ENCODE measurements around the gene SPINK2.

SPINK2 gene

DNA sequence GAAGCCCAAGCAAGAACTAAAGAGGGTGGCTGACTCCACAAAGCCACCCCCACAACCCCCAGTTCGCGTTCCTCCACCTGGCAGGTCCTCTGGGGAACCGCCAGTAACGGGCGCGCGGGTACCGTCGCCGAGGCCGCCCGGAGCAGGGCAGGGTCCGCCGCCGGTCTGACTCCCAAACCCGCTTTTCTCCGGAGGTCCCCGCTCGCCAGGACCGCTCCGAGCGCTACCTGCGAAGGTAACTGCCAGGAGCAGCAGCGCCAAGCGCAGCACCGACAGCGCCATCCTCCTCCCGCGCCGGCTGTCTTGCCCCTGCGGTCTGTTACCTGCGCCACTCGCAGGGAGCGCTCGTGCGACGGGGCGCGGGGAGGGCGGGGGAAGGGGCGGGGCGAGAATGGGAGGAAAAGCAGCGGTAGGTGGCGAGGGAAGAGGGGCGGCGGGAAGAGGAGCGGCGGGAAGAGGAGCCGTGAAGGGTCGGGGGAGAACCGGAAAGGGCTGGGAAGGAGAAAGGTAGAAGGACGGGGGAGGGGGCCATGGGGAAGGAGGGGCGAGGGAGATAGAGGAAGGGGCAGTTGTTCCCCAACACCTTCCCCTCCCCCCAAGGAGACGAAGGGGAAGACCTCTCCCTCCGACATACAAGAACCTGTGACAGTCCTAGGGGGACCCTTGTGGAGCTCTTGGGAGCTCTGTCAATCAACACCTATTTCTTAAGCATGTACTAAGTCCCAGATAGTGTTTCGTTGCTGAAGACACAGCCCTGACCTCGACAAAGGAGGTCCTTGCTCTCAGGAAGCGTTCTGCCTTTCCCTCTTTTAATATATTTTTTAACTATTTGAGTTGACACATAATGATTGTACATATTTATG, at the start of gene SPINK2:
TSS of gene SPINK2 (minus strand) at position 321 of the 863 bp plus-strand sequence. CDS start at position 282, 39 bp downstream.
- no peaks in the 10 kb centered on the region for H3K27me3 Mint-ChIP-seq

GRCh38 chr4:56870946-56871345, 49.4 kb upstream of the SPINK2 start:
- Mint-ChIP-seq H3K4me1 (peaks cover 10% of the 10 kb centered on the region), H3K9me3 (no peaks in the 10 kb centered on the region), H3K27me3 (no peaks in the 10 kb centered on the region), H3K4me3 (no peak overlapping the region), H3K36me3 (no peaks in the 10 kb centered on the region), H3K27ac (no peak overlapping the region)

More for the DNA sequence above, at the start of gene SPINK2:
- Mint-ChIP-seq H3K4me3 (peak within 1 kb of the TSS; percentile 80), H3K4me1 (peaks cover 30% of the 10 kb centered on the region), H3K27ac (no peak within 1 kb of the TSS), H3K36me3 (no peaks in the 10 kb centered on the region), H3K9me3 (no peaks in the 10 kb centered on the region)

DNA sequence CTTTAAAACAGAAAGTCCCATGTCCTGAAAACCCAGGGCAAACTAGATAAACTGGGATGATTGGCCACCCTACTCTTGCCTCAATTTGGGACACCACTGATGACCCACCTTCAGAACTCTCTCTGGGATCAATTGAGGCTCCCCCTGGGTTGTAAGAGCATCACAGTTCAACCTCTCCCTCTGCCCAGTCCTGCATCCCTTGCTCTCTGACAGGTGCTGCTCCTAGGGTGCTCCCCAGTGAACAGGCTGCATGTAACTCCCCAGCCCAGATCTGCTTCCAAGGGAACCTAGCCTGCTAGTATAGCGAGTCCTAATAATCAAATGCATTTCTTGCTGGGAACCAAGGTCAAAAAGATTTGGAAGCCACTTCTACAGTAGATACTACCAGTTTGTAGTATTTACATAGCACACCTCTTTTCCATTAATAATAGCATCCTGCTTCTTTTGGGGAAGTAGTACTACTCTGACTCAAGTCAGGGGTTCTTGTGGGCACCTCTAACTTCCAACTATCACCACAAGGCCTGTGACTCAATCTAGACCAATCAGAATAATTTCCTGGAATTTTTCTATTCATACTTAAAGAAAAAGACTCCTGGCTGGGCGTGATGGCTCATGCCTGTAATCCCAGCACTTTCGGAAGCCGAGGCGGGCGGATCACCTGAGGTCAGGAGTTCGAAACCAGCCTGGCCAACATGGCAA, 42.1 kb upstream of the SPINK2 start:
- Mint-ChIP-seq H3K36me3 (no peaks in the 10 kb centered on the region), H3K4me3 (no peak overlapping the region), H3K4me1 (no peaks in the 10 kb centered on the region), H3K27ac (no peak overlapping the region), H3K9me3 (no peaks in the 10 kb centered on the region), H3K27me3 (no peaks in the 10 kb centered on the region)

- no peak overlapping the region for H3K27ac Mint-ChIP-seq
- H3K27me3 Mint-ChIP-seq, result no peaks in the 10 kb centered on the region
- no peaks in the 10 kb centered on the region for H3K36me3 Mint-ChIP-seq
- no peaks in the 10 kb centered on the region for H3K9me3 Mint-ChIP-seq
- no peak overlapping the region for H3K4me3 Mint-ChIP-seq
- H3K4me1 Mint-ChIP-seq, result no peaks in the 10 kb centered on the region
Observed at GRCh38 chr4:56861360-56861759, 39.9 kb upstream of the SPINK2 start.

GRCh38 chr4:56860781-56861180, 39.3 kb upstream of the SPINK2 start:
- no peaks in the 10 kb centered on the region for H3K9me3 Mint-ChIP-seq
- no peak overlapping the region for H3K27ac Mint-ChIP-seq
- no peak overlapping the region for H3K4me3 Mint-ChIP-seq
- no peaks in the 10 kb centered on the region for H3K4me1 Mint-ChIP-seq
- H3K27me3 Mint-ChIP-seq, result no peaks in the 10 kb centered on the region
- H3K36me3 Mint-ChIP-seq, result no peaks in the 10 kb centered on the region

- Mint-ChIP-seq H3K36me3 (no peaks in the 10 kb centered on the region), H3K9me3 (no peaks in the 10 kb centered on the region), H3K4me3 (no peak overlapping the region), H3K27ac (no peak overlapping the region), H3K4me1 (no peaks in the 10 kb centered on the region), H3K27me3 (no peaks in the 10 kb centered on the region)
Observed at GRCh38 chr4:56859841-56860240, 38.3 kb upstream of the SPINK2 start.

DNA sequence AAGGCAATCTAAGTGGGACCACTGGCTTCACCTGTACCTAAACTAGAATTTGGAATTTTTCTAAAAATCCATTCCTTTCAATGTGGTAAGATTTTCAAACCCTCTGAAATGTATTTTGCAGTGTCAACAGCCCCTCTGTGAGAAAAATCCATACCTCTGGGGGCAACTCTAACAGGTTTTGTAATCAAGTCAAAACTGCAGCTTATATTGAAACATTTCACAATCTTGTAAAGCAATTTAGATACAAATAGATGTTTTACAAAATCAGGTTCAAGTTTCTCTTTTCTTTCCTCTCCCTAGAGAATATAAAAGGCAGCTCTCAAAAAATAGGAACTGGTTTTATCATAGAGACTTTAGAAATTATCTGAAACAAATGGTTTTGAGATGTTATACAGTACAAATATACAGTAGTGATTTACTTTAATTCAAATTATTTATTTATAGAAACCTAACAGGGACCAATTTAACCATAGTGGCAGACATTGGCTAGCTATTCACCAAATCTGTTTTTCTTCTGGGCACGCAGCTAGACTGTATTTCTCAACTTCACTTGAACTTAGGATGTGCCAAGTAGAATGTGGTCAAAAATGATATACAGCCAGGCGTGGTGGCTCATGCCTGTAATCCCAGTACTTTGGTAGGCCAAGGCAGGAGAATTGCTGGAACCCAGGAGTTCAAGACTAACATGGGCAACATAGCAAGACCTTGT, 36.3 kb upstream of the SPINK2 start:
- Mint-ChIP-seq H3K4me1 (no peaks in the 10 kb centered on the region), H3K9me3 (no peaks in the 10 kb centered on the region), H3K4me3 (no peak overlapping the region), H3K36me3 (no peaks in the 10 kb centered on the region), H3K27me3 (no peaks in the 10 kb centered on the region), H3K27ac (no peak overlapping the region)

- Mint-ChIP-seq H3K27ac (no peak overlapping the region), H3K4me3 (no peak overlapping the region), H3K36me3 (no peaks in the 10 kb centered on the region), H3K27me3 (no peaks in the 10 kb centered on the region), H3K9me3 (no peaks in the 10 kb centered on the region), H3K4me1 (no peaks in the 10 kb centered on the region)
Observed at GRCh38 chr4:56856656-56857055, 35.2 kb upstream of the SPINK2 start.

DNA sequence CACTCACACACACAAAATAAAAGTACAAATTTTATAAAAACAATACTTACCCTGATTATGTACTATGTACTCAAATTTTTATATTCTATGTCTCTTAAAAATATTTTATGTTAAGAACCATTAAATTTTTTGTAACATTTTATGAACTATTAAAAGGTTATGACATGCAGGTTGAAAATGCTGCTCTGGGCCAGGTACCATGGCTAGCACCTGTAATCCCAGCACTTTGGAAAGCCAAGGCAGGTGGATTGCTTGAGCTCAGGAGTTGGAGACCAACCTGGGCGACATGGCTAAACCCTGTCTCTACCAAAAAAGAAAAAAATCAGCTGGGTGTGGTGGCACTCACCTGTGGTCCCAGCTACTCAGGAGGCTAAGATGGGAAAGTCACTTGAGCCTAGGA, 29.4 kb upstream of the SPINK2 start:
- Mint-ChIP-seq H3K27ac (no peak overlapping the region), H3K9me3 (no peaks in the 10 kb centered on the region), H3K4me1 (no peaks in the 10 kb centered on the region), H3K4me3 (no peak overlapping the region), H3K27me3 (no peaks in the 10 kb centered on the region), H3K36me3 (no peaks in the 10 kb centered on the region)

DNA sequence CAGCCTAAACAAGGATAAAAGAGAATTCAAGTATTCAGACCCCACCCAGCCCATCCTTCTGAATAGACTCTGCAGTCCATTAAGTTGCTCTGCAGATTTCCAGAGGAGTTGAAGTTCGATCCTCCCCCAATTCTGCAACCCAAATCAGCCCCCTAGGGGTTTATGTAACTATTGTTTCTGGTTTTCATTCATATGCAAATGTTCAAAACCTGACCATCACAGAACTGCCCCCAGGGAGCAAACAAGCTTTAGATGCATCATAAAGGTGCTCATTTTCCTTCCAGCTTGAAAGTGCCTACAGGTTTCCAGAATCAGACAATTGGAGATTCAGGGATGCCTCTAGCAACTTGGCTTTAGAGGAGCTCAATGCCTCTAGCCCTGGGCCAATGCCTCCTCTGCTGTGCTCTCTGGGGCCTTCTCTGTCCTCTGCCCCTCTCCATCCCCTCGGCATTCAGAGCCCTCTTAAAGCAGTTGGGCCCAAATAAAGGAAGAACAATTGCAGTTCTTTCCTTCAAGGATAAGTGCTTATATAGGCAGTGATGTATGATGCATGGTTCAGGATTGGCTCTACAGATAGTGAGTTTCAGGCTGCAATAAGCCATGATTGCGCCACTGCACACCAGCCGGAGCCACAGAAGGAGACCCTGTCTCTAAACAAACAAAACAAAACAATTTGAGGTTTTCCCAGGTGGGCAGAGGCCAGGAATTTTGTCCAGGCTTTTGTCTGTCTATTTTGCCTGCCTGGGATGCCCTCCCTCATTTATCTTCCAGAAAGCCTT, 23.5 kb upstream of the SPINK2 start:
- Mint-ChIP-seq H3K36me3 (no peaks in the 10 kb centered on the region), H3K27me3 (no peaks in the 10 kb centered on the region), H3K27ac (no peak overlapping the region)

GRCh38 chr4:56843421-56843899, 22.0 kb upstream of the SPINK2 start:
- Mint-ChIP-seq H3K27me3 (no peaks in the 10 kb centered on the region), H3K4me3 (no peak overlapping the region), H3K9me3 (no peaks in the 10 kb centered on the region), H3K4me1 (no peaks in the 10 kb centered on the region), H3K36me3 (no peaks in the 10 kb centered on the region), H3K27ac (no peak overlapping the region)

More for the DNA sequence above, 23.5 kb upstream of the SPINK2 start:
- H3K9me3 Mint-ChIP-seq, result no peaks in the 10 kb centered on the region
- H3K4me3 Mint-ChIP-seq, result no peak overlapping the region
- H3K4me1 Mint-ChIP-seq, result no peaks in the 10 kb centered on the region

DNA sequence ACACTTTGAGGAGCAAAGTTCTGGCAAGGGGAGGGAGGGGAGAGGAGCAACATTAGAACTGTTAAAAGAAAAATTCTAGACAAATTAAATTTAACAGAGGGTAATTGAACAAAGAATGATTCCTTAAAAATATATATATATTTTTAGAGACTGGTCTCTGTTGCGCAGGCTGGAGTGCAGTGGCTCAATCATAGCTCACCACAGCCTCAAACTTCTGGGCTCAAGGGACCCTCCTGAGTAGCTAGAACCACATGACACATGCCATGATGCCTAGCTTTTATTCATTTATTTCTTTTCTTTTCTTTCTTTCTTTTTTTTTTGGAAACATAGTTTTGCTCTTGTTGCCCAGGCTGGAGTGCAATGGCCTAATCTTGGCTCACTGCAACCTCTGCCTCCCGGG, 19.1 kb upstream of the SPINK2 start:
- no peak overlapping the region for H3K27ac Mint-ChIP-seq

DNA sequence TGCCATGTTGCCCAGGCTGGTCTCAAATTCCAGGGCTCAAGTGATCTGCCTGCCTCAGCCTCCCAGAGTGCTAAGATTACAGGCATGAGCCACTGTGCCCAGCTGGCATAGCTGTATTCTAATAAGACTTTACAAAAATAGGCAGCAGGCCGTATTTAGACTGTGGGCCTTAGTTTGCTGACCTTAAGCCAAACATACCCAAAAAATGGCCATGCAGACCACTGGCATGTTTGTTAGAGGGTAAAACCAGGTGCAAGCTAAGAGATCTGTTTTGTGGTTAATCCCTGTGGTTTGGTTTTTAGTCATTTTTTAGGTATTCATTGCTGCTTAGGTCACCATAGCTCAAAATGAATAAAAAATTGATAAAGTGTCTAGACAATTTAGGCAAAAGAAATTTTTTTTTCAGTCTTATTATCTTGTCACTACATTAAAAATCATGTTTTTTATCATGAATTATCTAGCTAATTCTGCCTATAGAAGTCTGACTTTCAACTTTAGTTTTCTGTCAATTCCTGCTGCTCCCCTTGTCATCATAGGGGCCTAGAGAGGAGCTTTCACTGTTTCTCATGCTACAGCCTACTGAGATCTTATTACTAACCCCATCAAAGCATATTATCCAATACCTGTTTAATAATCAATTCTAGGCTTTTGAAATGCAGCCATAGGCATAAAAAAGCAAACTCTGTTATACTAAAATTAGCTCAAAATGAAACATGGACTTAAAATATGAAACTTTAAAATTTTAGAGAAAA, 7.5 kb upstream of the SPINK2 start:
- H3K36me3 Mint-ChIP-seq, result no peaks in the 10 kb centered on the region
- H3K4me3 Mint-ChIP-seq, result no peak overlapping the region
- H3K9me3 Mint-ChIP-seq, result no peaks in the 10 kb centered on the region
- H3K27me3 Mint-ChIP-seq, result no peaks in the 10 kb centered on the region
- H3K4me1 Mint-ChIP-seq, result no peaks in the 10 kb centered on the region
- no peak overlapping the region for H3K27ac Mint-ChIP-seq

More for the DNA sequence above, 19.1 kb upstream of the SPINK2 start:
- H3K4me1 Mint-ChIP-seq, result peaks cover 10% of the 10 kb centered on the region
- no peak overlapping the region for H3K4me3 Mint-ChIP-seq
- no peaks in the 10 kb centered on the region for H3K9me3 Mint-ChIP-seq
- H3K36me3 Mint-ChIP-seq, result no peaks in the 10 kb centered on the region
- no peaks in the 10 kb centered on the region for H3K27me3 Mint-ChIP-seq

DNA sequence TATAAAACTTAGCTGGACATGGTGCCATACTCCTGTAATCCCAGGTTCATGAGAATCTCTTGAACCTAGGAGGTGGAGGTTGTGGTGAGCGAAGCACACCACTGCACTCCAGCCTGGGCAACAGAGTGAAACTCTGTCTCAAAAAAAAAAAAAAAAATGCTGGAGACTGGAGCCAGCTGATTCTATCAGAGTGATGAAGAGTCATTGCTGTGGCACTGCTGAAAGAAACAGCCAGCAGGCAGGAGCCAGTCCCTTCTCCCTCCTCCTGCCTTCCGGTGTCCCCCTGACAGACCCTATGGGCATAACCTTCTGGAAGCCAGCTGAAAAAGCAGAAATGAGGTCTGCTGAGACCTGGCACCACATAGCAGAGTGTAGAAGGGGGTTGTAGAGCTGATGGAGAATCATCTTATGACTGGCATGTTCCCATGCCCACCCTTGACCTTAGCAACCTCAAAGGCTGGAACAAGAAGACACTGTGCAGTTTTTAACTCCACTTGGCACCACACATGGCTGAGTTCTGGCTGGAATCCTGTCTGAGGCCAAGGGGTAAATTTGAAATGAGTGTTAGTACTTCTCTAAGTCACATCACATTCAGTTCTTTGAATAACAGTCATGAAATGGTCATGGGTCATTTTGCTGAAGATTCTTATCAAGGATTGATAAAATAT, 2.6 kb upstream of the SPINK2 start:
- Mint-ChIP-seq H3K36me3 (no peaks in the 10 kb centered on the region), H3K4me3 (no peak overlapping the region), H3K27ac (no peak overlapping the region), H3K9me3 (no peaks in the 10 kb centered on the region), H3K4me1 (peaks cover 10% of the 10 kb centered on the region), H3K27me3 (no peaks in the 10 kb centered on the region)

All from activated naive CD4-positive, alpha-beta T cell treated with anti-CD3 and anti-CD28 coated beads, Interleukin-2, amount 50 U/mL, for 24 hours (primary cell).